Stimulated activated memory B cell treated with anti-CD40 and anti-IgM and Interleukin-4, amounts not matched to agents 10 μg/mL and 1 μg/mL and 100 μg/mL, for 72 hours (primary cell): Measurements from ENCODE around the gene CTLA4.

Experiments
- ATAC-seq: fragments of 150-1000 bp; cut with Tn5 transposase; 2 replicates; pipeline ENCODE4 v1.10.0; 2021
- H3K27ac Mint-ChIP-seq: one replicate; pipeline ENCODE4 v1.8.0; 2022; ENCODE audit warnings: mild to moderate bottlenecking, mixed read lengths
- H3K27me3 Mint-ChIP-seq: one replicate; pipeline ENCODE4 v1.8.0; 2022; ENCODE audit warnings: mixed read lengths
- H3K36me3 Mint-ChIP-seq: one replicate; pipeline ENCODE4 v1.8.0; 2022; ENCODE audit warnings: mixed read lengths
- H3K4me1 Mint-ChIP-seq: one replicate; pipeline ENCODE4 v1.8.0; 2022; ENCODE audit warnings: mixed read lengths
- H3K4me3 Mint-ChIP-seq: one replicate; pipeline ENCODE4 v1.8.0; 2022; ENCODE audit warnings: mild to moderate bottlenecking, moderate library complexity, mixed read lengths
- H3K9me3 Mint-ChIP-seq: one replicate; pipeline ENCODE4 v1.8.0; 2022; ENCODE audit warnings: mixed read lengths

The CTLA4 gene

GRCh38 chr2:203846490-203847105, 21.0 kb upstream of the CTLA4 start:
- Mint-ChIP-seq H3K27ac (no peak overlapping the region), H3K27me3 (peaks cover 10% of the 10 kb centered on the region), H3K4me3 (no peak overlapping the region), H3K9me3 (no peaks in the 10 kb centered on the region), H3K36me3 (no peaks in the 10 kb centered on the region), H3K4me1 (no peaks in the 10 kb centered on the region)
- ATAC-seq: no peak

GRCh38 chr2:203849010-203849409, 18.6 kb upstream of the CTLA4 start:
- no peak overlapping the region for H3K4me3 Mint-ChIP-seq
- H3K9me3 Mint-ChIP-seq: no peaks in the 10 kb centered on the region
- peaks cover 6% of the 10 kb centered on the region for H3K4me1 Mint-ChIP-seq
- peaks cover 12% of the 10 kb centered on the region for H3K27me3 Mint-ChIP-seq
- ATAC-seq: no peak
- no peak overlapping the region for H3K27ac Mint-ChIP-seq
- H3K36me3 Mint-ChIP-seq: no peaks in the 10 kb centered on the region

DNA sequence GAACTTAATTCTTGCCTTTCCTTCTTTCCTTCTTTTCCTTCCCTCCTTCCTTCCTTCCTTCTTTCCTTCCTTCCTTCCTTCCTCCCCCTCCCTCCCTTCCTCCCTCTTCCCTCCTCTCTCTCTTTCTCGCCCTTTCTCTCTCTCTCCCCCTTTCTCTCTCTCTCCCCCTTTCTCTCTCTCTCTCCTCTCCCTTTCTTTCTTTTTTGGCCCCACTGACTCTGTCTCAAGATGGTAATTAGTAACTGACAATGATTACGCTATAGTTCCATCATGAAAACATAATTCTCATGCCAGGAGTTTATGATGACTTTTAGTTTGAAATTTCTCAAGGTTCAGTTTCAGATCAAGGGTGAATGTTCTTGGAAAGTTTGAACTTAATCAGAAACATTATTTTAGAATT, 14.8 kb upstream of the CTLA4 start:
- Mint-ChIP-seq H3K9me3 (no peaks in the 10 kb centered on the region), H3K4me1 (peaks cover 6% of the 10 kb centered on the region), H3K27me3 (peaks cover 7% of the 10 kb centered on the region), H3K4me3 (no peak overlapping the region), H3K27ac (no peak overlapping the region), H3K36me3 (no peaks in the 10 kb centered on the region)
- no peak for ATAC-seq

GRCh38 chr2:203853271-203853670, 14.3 kb upstream of the CTLA4 start:
- peaks cover 6% of the 10 kb centered on the region for H3K4me1 Mint-ChIP-seq
- H3K4me3 Mint-ChIP-seq: no peak overlapping the region
- no peak for ATAC-seq
- no peaks in the 10 kb centered on the region for H3K9me3 Mint-ChIP-seq
- H3K27ac Mint-ChIP-seq: no peak overlapping the region
- no peaks in the 10 kb centered on the region for H3K36me3 Mint-ChIP-seq
- peaks cover 10% of the 10 kb centered on the region for H3K27me3 Mint-ChIP-seq

DNA sequence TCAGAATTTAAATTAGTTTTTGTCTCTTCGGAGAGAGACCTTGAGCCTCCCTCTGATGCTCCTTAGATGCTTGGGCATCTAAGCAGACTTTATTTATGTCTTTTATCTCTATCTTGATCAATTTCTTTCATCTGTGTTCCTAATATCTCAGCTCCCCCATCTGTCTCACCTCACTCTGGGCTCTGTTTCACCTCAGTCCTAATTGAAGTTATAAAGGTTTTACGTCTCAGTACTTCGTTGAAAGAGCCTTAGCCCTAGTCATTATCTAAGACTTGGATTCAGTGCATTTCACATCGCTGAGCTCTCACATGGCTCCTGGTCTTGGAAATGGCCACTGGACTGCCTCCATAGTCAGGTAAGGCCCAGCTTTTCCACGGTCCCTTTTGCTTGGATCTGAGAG, 13.8 kb upstream of the CTLA4 start:
- H3K36me3 Mint-ChIP-seq: no peaks in the 10 kb centered on the region
- H3K4me3 Mint-ChIP-seq: no peak overlapping the region
- H3K9me3 Mint-ChIP-seq: no peaks in the 10 kb centered on the region
- peaks cover 6% of the 10 kb centered on the region for H3K4me1 Mint-ChIP-seq
- peaks cover 14% of the 10 kb centered on the region for H3K27me3 Mint-ChIP-seq
- no peak overlapping the region for H3K27ac Mint-ChIP-seq
- ATAC-seq: no peak

DNA sequence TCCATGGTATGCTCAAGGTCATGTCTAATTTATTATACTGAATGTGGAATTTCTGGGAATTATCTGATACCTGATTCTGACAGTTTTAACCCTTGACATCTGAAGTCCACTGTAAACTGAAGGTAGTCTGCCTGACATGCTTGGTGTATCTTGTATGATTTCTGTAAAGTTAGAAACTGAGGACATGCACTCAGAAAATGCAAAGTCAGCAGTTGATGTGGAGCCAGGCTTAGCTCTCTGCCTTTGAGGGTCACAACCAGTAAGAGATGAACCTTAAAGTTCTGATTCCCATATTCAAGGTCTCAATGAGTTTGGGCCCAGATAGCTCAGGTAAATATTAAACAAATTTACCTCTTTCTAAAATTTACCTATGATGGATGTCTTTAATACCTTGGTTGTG, 12.3 kb upstream of the CTLA4 start:
- H3K27ac Mint-ChIP-seq: no peak overlapping the region
- H3K4me1 Mint-ChIP-seq: peaks cover 6% of the 10 kb centered on the region
- no peaks in the 10 kb centered on the region for H3K36me3 Mint-ChIP-seq
- no peak for ATAC-seq
- no peak overlapping the region for H3K4me3 Mint-ChIP-seq
- peaks cover 29% of the 10 kb centered on the region for H3K27me3 Mint-ChIP-seq
- no peaks in the 10 kb centered on the region for H3K9me3 Mint-ChIP-seq

- no peak overlapping the region for H3K4me3 Mint-ChIP-seq
- H3K9me3 Mint-ChIP-seq: no peaks in the 10 kb centered on the region
- peaks cover 24% of the 10 kb centered on the region for H3K27me3 Mint-ChIP-seq
- peaks cover 11% of the 10 kb centered on the region for H3K4me1 Mint-ChIP-seq
- no peak overlapping the region for H3K27ac Mint-ChIP-seq
- no peak for ATAC-seq
- H3K36me3 Mint-ChIP-seq: no peaks in the 10 kb centered on the region
Observed at GRCh38 chr2:203857656-203858055, 9.9 kb upstream of the CTLA4 start.

- H3K4me3 Mint-ChIP-seq: no peak overlapping the region
- H3K9me3 Mint-ChIP-seq: no peaks in the 10 kb centered on the region
- H3K27ac Mint-ChIP-seq: no peak overlapping the region
- ATAC-seq: no peak
- H3K4me1 Mint-ChIP-seq: peaks cover 7% of the 10 kb centered on the region
- peaks cover 22% of the 10 kb centered on the region for H3K27me3 Mint-ChIP-seq
- H3K36me3 Mint-ChIP-seq: no peaks in the 10 kb centered on the region
Observed at GRCh38 chr2:203858176-203858575, 9.4 kb upstream of the CTLA4 start.

DNA sequence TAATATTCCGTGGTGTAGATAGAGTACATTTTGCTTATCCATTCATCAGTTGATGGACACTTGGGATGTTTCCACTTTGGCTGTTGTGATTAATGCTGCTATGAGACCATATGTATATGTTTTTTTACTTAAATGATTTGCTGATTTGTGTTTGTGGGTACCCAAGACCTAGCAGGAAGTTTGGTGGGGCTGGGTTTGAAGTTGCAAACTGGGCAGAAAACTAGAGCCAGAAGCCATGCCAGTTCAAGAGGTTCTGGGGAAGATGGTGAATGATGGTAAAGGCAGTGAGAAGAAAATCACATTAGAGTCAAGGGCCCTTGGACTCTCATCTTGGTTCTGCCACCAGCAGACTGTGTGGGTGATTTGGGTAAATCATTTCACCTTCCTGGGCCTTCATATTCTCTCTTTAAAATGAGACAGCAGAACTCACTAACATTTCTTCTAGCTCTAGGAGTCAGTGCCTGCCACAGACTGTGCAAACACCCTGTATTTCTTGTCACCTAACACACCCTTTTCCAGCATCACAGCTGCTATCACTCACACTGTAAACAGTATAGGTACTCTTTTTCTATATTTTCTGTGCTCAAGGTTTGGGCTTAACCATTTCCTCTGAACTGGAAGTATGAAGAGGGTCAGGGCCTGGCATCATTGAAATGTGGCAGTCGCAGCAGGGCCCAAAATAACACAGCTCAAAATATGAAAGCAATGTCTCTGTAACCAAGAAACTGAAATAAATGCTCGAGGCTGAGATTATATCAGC, 8.4 kb upstream of the CTLA4 start:
- peaks cover 7% of the 10 kb centered on the region for H3K4me1 Mint-ChIP-seq
- ATAC-seq: no peak
- H3K27me3 Mint-ChIP-seq: peaks cover 30% of the 10 kb centered on the region
- H3K27ac Mint-ChIP-seq: no peak overlapping the region
- H3K4me3 Mint-ChIP-seq: no peak overlapping the region
- no peaks in the 10 kb centered on the region for H3K36me3 Mint-ChIP-seq
- no peaks in the 10 kb centered on the region for H3K9me3 Mint-ChIP-seq

GRCh38 chr2:203861197-203861596, 6.4 kb upstream of the CTLA4 start:
- Mint-ChIP-seq H3K36me3 (no peaks in the 10 kb centered on the region), H3K4me1 (peaks cover 7% of the 10 kb centered on the region), H3K27ac (no peak overlapping the region), H3K4me3 (no peak overlapping the region), H3K9me3 (peaks cover 3% of the 10 kb centered on the region), H3K27me3 (peaks cover 34% of the 10 kb centered on the region)
- ATAC-seq: no peak

GRCh38 chr2:203861607-203862006, 6.0 kb upstream of the CTLA4 start:
- Mint-ChIP-seq H3K4me3 (no peak overlapping the region), H3K27me3 (peaks cover 34% of the 10 kb centered on the region), H3K9me3 (peaks cover 3% of the 10 kb centered on the region), H3K36me3 (no peaks in the 10 kb centered on the region), H3K4me1 (peaks cover 7% of the 10 kb centered on the region), H3K27ac (no peak overlapping the region)
- ATAC-seq: no peak

GRCh38 chr2:203869223-203870042, 1.9 kb downstream of the CTLA4 start:
- H3K27me3 Mint-ChIP-seq: peaks cover 20% of the 10 kb centered on the region
- H3K9me3 Mint-ChIP-seq: peaks cover 2% of the 10 kb centered on the region
- no peak for ATAC-seq
- H3K4me1 Mint-ChIP-seq: peaks cover 35% of the 10 kb centered on the region
- no peaks in the 10 kb centered on the region for H3K36me3 Mint-ChIP-seq
- H3K27ac Mint-ChIP-seq: peak overlapping the region; percentile 25
- no peak overlapping the region for H3K4me3 Mint-ChIP-seq

GRCh38 chr2:203870481-203870880, 2.9 kb downstream of the CTLA4 start:
- no peak overlapping the region for H3K4me3 Mint-ChIP-seq
- peaks cover 25% of the 10 kb centered on the region for H3K27me3 Mint-ChIP-seq
- H3K27ac Mint-ChIP-seq: no peak overlapping the region
- no peaks in the 10 kb centered on the region for H3K36me3 Mint-ChIP-seq
- ATAC-seq: no peak
- peaks cover 3% of the 10 kb centered on the region for H3K9me3 Mint-ChIP-seq
- peaks cover 40% of the 10 kb centered on the region for H3K4me1 Mint-ChIP-seq

- Mint-ChIP-seq H3K27ac (peak overlapping the region; percentile 71), H3K4me1 (peaks cover 40% of the 10 kb centered on the region), H3K27me3 (peaks cover 25% of the 10 kb centered on the region), H3K36me3 (no peaks in the 10 kb centered on the region), H3K4me3 (peak overlapping the region; percentile 57), H3K9me3 (peaks cover 3% of the 10 kb centered on the region)
- ATAC-seq: peak; percentile 78
Observed at GRCh38 chr2:203870941-203871340, 3.4 kb downstream of the CTLA4 start.

DNA sequence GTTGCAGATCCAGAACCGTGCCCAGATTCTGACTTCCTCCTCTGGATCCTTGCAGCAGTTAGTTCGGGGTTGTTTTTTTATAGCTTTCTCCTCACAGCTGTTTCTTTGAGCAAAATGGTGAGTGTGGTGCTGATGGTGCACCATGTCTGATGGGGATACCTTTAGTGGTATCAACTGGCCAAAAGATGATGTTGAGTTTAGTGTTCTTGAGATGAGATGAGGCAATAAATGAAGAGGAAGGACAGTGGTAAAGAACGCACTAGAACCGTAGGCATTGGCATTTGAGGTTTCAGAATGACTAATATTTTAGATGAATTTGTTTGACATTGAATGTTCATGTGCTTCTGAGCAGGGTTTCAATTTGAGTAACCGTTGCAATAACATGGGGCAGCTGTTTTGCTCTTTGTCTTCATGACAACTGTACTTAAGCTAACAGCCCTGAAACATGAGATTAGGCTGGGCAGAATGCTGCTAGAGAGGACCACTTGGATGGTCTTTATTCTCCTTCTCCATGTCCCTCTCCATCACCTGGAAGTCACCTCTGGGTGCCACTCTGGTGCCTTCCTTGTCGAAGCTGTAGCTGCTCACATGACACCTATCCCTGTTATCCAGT, 3.9 kb downstream of the CTLA4 start:
- no peaks in the 10 kb centered on the region for H3K36me3 Mint-ChIP-seq
- peaks cover 25% of the 10 kb centered on the region for H3K27me3 Mint-ChIP-seq
- peaks cover 40% of the 10 kb centered on the region for H3K4me1 Mint-ChIP-seq
- H3K9me3 Mint-ChIP-seq: peaks cover 3% of the 10 kb centered on the region
- ATAC-seq: peak; percentile 89
- peak overlapping the region; percentile 57 for H3K4me3 Mint-ChIP-seq
- H3K27ac Mint-ChIP-seq: peak overlapping the region; percentile 71
